ENCODE measurements around the gene PTPRG.

- TF ChIP-seq CTCF (IDR thresholded peaks at IDR 0.05), result no peak
- no peak for TF ChIP-seq POLR2A (IDR thresholded peaks at IDR 0.05)
Measured at GRCh38 chr3:62027241-62027640, 465.9 kb downstream of the PTPRG start.

Measured in right lobe of liver (tissue), 4 donors.